HepG2 (cell line): ENCODE results near the gene RDH13. TPM values are rescaled to one million over a fixed set of nuclear protein-coding genes. Genes with fewer than 3 reads are reported as not detected.

Source experiments
- AHDC1 ChIP-seq: sonication (generic); formaldehyde crosslinking; IDR thresholded peaks from 2 replicates; pipeline ENCODE4 v1.5.1; 2020; ENCODE audit warnings: mild to moderate bottlenecking, missing genetic modification reagents, borderline replicate concordance
- BCL6 ChIP-seq: IDR thresholded peaks from 2 replicates; pipeline ENCODE4 v1.6.1; 2016; ENCODE audit warnings: missing genetic modification reagents, missing compliant biosample characterization
- PBX2 ChIP-seq: IDR thresholded peaks from 2 replicates; pipeline ENCODE4 v1.6.1; 2016; ENCODE audit warnings: control low read depth
- RFX5 ChIP-seq: IDR thresholded peaks from 2 replicates; pipeline ENCODE4 v1.6.1; 2011; ENCODE audit warnings: low read depth, low read length, improper control_type of control experiment
- TEAD2 ChIP-seq: sonication (generic); formaldehyde crosslinking; IDR thresholded peaks from 2 replicates; pipeline ENCODE4 v1.9.0; 2021; ENCODE audit warnings: missing genetic modification reagents
- TP53 ChIP-seq: sonication (generic); formaldehyde crosslinking; conservative IDR thresholded peaks from 2 replicates; pipeline ENCODE4 v1.4.0; 2020; ENCODE audit warnings: missing genetic modification reagents
- ZFP82 ChIP-seq: sonication (generic); formaldehyde crosslinking; IDR thresholded peaks from 2 replicates; pipeline ENCODE4 v1.5.1; 2020; ENCODE audit warnings: mild to moderate bottlenecking, missing genetic modification reagents, borderline replicate concordance
- ZFP91 ChIP-seq: sonication (generic); formaldehyde crosslinking; IDR thresholded peaks from 2 replicates; pipeline ENCODE4 v1.9.0; 2022; ENCODE audit warnings: missing genetic modification reagents, mild to moderate bottlenecking, borderline replicate concordance
- ZGPAT ChIP-seq: IDR thresholded peaks from 2 replicates; pipeline ENCODE4 v1.6.1; 2016; ENCODE audit warnings: mild to moderate bottlenecking
- ZNF264 ChIP-seq: sonication (generic); formaldehyde crosslinking; IDR thresholded peaks from 2 replicates; pipeline ENCODE4 v1.4.0; 2020; ENCODE audit warnings: missing genetic modification reagents
- ZNF501 ChIP-seq: sonication (generic); formaldehyde crosslinking; IDR thresholded peaks from 2 replicates; pipeline ENCODE4 v1.5.1; 2020; ENCODE audit warnings: mild to moderate bottlenecking, moderate library complexity, missing genetic modification reagents
- ZNF513 ChIP-seq: sonication (generic); formaldehyde crosslinking; conservative IDR thresholded peaks from 2 replicates; pipeline ENCODE4 v1.5.0; 2020; ENCODE audit warnings: missing genetic modification reagents
- ZNF564 ChIP-seq: sonication (generic); formaldehyde crosslinking; IDR thresholded peaks from 2 replicates; pipeline ENCODE4 v1.8.1; 2023; ENCODE audit warnings: mild to moderate bottlenecking, missing genetic modification reagents
- ZNF780A ChIP-seq: sonication (generic); formaldehyde crosslinking; IDR thresholded peaks from 2 replicates; pipeline ENCODE4 v1.8.0; 2022; ENCODE audit warnings: mild to moderate bottlenecking, missing genetic modification reagents, moderate library complexity
- polyA plus RNA-seq, 8 experiments: library from polyadenylated mRNA; depleted of rRNA in 3 of 8; stranded (reverse) in 7 of 8; unstranded in 1 of 8; fragments of >200 nt; fragmentation: Illumina TruSeq in 4 of 8; extraction: Trizol in 4 of 8; gene quantifications; 2 replicates each; pipeline versions ENCODE4 v1.2.1 to v1.2.3, GENCODE V29; 2011 to 2016; ENCODE audit warnings: low read depth in 4 of 8, missing spikeins in 1 of 8, mixed read lengths in 1 of 8; ENCODE audit not compliant: insufficient read depth in 1 of 8
- total RNA-seq, 5 experiments: library from RNA; depleted of rRNA; stranded (reverse); fragments of >200 nt; fragmentation: Illumina TruSeq; extraction: Trizol; gene quantifications; 2 replicates each; pipeline ENCODE4 v1.2.3, GENCODE V29; 2016; ENCODE audit warnings: low read depth in 1 of 5
- TF ChIP-seq, protein P1 (sequence below): sonication (generic); formaldehyde crosslinking; IDR thresholded peaks from 2 replicates; pipeline ENCODE4 v1.8.0; 2022; ENCODE audit warnings: low read depth, missing genetic modification reagents

RDH13 gene
- total and polyA plus RNA-seq, 2 of the 13 experiments (the other 11 are each of a cell fraction or from before 2014, with no cell fraction given), result 13.4 to 21.5 TPM

GRCh38 chr19:55080968-55081769, 18.2 kb upstream of the RDH13 start (continued):
- TF ChIP-seq ZNF513 (CRISPR knock-in tag), result no peak
- TF ChIP-seq TEAD2 (CRISPR knock-in tag), result no peak
- no peak for TF ChIP-seq RFX5
- TF ChIP-seq PBX2 (CRISPR knock-in tag), result no peak
- TF ChIP-seq, protein P1, sequence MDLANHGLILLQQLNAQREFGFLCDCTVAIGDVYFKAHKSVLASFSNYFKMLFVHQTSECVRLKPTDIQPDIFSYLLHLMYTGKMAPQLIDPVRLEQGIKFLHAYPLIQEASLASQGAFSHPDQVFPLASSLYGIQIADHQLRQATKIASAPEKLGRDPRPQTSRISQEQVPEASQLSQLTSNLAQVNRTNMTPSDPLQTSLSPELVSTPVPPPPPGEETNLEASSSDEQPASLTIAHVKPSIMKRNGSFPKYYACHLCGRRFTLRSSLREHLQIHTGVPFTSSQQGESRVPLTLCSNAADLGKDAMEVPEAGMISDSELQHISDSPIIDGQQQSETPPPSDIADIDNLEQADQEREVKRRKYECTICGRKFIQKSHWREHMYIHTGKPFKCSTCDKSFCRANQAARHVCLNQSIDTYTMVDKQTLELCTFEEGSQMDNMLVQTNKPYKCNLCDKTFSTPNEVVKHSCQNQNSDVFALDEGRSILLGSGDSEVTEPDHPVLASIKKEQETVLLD (CRISPR knock-in tag), result no peak
- TF ChIP-seq ZFP91 (CRISPR knock-in tag), result no peak; the same call in 1 of the 2 replicates
- no peak for TF ChIP-seq TP53 (CRISPR knock-in tag)
- no peak for TF ChIP-seq ZNF264
- no peak for TF ChIP-seq ZGPAT (CRISPR knock-in tag)
- no peak for TF ChIP-seq ZNF564
- no peak for TF ChIP-seq AHDC1 (CRISPR knock-in tag)
- no peak for TF ChIP-seq ZNF780A (CRISPR knock-in tag)
- TF ChIP-seq ZFP82 (CRISPR knock-in tag), result no peak
- TF ChIP-seq ZNF501 (CRISPR knock-in tag), result peak; percentile 78
- TF ChIP-seq BCL6, result no peak
